K562 (cell line): ENCODE measurements around the gene HP. TPM values are rescaled to one million over a fixed set of nuclear protein-coding genes. Genes with fewer than 3 reads are reported as not detected.

ENCODE experiments used
- BRD9 ChIP-seq: fragments of 450-650 bp; IDR thresholded peaks from 2 replicates; pipeline ENCODE4 v1.6.1; 2018; ENCODE audit warnings: low read depth; ENCODE audit not compliant: partially characterized antibody
- ERF ChIP-seq: fragments of 450-650 bp; formaldehyde crosslinking; IDR thresholded peaks from 2 replicates; pipeline ENCODE4 v1.4.0; 2020; ENCODE audit warnings: mild to moderate bottlenecking, mixed read lengths
- KAT7 ChIP-seq: sonication (generic); formaldehyde crosslinking; IDR thresholded peaks from 2 replicates; pipeline ENCODE4 v1.8.0; 2022; ENCODE audit warnings: missing genetic modification reagents, mild to moderate bottlenecking, borderline replicate concordance
- MTF1 ChIP-seq: fragments of 250-450 bp; sonication (Bioruptor Pico); IDR thresholded peaks from 2 replicates; pipeline ENCODE4 v1.9.0; 2021; ENCODE audit warnings: moderate library complexity, mild to moderate bottlenecking, inconsistent platforms, borderline replicate concordance
- NR1H2 ChIP-seq: sonication (generic); formaldehyde crosslinking; IDR thresholded peaks from 2 replicates; pipeline ENCODE4 v1.4.0; 2020; ENCODE audit warnings: mild to moderate bottlenecking, missing genetic modification reagents
- POLR2B ChIP-seq: fragments of 450-650 bp; IDR thresholded peaks from 2 replicates; pipeline ENCODE4 v1.6.1; 2018; ENCODE audit warnings: low read depth; ENCODE audit not compliant: partially characterized antibody
- PURB ChIP-seq: sonication (generic); formaldehyde crosslinking; IDR thresholded peaks from 2 replicates; pipeline ENCODE4 v1.9.0; 2021; ENCODE audit warnings: low read depth, mild to moderate bottlenecking, missing genetic modification reagents
- SMAD3 ChIP-seq: fragments of 450-650 bp; formaldehyde crosslinking; conservative IDR thresholded peaks from 2 replicates; pipeline ENCODE4 v1.4.0; 2020; ENCODE audit warnings: mild to moderate bottlenecking
- SRSF1 ChIP-seq: fragments of 200-400 bp; formaldehyde crosslinking; IDR thresholded peaks from 2 replicates; pipeline ENCODE4 v1.6.1; 2017; ENCODE audit warnings: mild to moderate bottlenecking, low read depth, low read length, moderate library complexity
- SUPT5H ChIP-seq: fragments of 450-650 bp; IDR thresholded peaks from 2 replicates; pipeline ENCODE4 v1.6.1; 2016
- THRAP3 ChIP-seq: fragments of 450-650 bp; IDR thresholded peaks from 2 replicates; pipeline ENCODE4 v1.6.1; 2016; ENCODE audit warnings: mild to moderate bottlenecking, inconsistent platforms, borderline replicate concordance
- ZFP36 ChIP-seq: fragments of 150-350 bp; IDR thresholded peaks from 2 replicates; pipeline ENCODE4 v1.6.1; 2018; ENCODE audit warnings: low read length, low read depth; ENCODE audit not compliant: partially characterized antibody
- ZKSCAN1 ChIP-seq: fragments of 150-350 bp; IDR thresholded peaks from 2 replicates; pipeline ENCODE4 v1.6.1; 2016; ENCODE audit warnings: low read depth, low read length
- ZNF764 ChIP-seq: fragments of 250-450 bp; sonication (Bioruptor Pico); IDR thresholded peaks from 2 replicates; pipeline ENCODE4 v1.4.0; 2020; ENCODE audit warnings: low read depth, mild to moderate bottlenecking, moderate library complexity
- polyA plus RNA-seq, 8 experiments: library from polyadenylated mRNA; depleted of rRNA in 4 of 8; stranded (reverse) in 5 of 8; unstranded in 3 of 8; fragments of >200 nt; fragmentation: Nextera tagmentation in 2 of 8; fragmentation: Illumina TruSeq in 1 of 8; extraction: Ambion mirVana in 2 of 8; extraction: Trizol in 1 of 8; gene quantifications; 2 replicates each; pipeline versions ENCODE4 v1.2.1 to v1.2.3, GENCODE V29; 2011 to 2014; ENCODE audit warnings: inconsistent platforms in 1 of 8, missing spikeins in 1 of 8
- total RNA-seq, 7 experiments: library from RNA; depleted of rRNA in 6 of 7; stranded (reverse); fragments of >200 nt in 6 of 7; fragmentation: Illumina TruSeq in 2 of 7; extraction: Trizol in 2 of 7; gene quantifications; 2 replicates each; pipeline versions ENCODE4 v1.2.1 to v1.2.3, GENCODE V29; 2011 to 2021; ENCODE audit warnings: low replicate concordance in 1 of 7
- TF ChIP-seq, protein P1 (sequence below): fragments of 200-800 bp; sonication (Bioruptor generic); IDR thresholded peaks from 2 replicates; pipeline ENCODE4 v1.6.1; 2016; ENCODE audit warnings: missing genetic modification characterization, missing compliant biosample characterization
- TF ChIP-seq, protein P2 (sequence below): fragments of 450-650 bp; IDR thresholded peaks from 2 replicates; pipeline ENCODE4 v1.6.1; 2017; ENCODE audit warnings: antibody characterized with exemption, mild to moderate bottlenecking
- TF ChIP-seq, protein P3 (sequence below): fragments of 250-450 bp; sonication (Bioruptor Pico); IDR thresholded peaks from 2 replicates; pipeline ENCODE4 v1.4.0; 2020; ENCODE audit warnings: mild to moderate bottlenecking, moderate library complexity

The HP gene
- total and polyA plus RNA-seq, 9 of the 15 experiments (the other 6 are each of a cell fraction or from before 2014, with no cell fraction given): 0.04 to 8.7 TPM; not detected in 7

DNA sequence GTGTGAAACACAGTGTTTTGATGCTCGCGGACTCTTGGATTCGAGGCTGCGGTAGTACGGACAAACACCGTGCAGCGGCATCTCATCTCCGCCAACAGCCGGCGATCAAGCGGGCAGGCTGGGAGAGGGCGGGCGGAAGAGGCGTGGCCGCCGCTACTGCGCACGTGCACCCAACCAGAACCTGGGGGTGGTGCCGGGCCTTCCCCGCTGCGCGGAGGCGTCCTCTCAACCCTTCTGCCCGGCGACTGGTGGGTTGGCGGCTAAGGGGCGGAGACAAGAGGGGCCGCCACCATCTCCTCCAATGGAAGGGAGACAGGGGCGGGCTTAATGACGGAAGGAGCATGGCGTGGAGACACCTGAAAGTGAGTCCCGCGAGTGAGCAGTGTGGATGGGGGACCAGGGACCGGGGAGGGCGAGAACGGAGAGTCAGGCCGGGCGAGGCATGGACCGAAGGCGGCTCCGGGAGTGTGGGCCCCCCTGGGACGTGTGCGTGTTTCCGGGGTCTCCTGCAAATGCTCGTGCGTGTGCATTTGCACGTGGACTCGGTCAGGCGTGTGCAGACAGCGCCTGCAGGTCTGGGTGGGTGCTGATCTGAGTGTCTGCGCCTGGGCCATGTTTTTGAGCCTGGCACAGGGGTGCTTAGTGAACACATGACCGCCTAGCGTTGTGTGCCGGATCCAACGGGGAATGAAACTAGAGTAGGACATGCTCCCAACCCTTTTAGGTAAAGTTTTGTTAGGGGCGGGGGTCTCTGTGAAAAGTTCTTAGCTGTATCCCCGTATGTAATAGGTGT lies 45.7 kb upstream of the HP start, which contains the start of gene DHODH (continued):
- TF ChIP-seq, protein P1, sequence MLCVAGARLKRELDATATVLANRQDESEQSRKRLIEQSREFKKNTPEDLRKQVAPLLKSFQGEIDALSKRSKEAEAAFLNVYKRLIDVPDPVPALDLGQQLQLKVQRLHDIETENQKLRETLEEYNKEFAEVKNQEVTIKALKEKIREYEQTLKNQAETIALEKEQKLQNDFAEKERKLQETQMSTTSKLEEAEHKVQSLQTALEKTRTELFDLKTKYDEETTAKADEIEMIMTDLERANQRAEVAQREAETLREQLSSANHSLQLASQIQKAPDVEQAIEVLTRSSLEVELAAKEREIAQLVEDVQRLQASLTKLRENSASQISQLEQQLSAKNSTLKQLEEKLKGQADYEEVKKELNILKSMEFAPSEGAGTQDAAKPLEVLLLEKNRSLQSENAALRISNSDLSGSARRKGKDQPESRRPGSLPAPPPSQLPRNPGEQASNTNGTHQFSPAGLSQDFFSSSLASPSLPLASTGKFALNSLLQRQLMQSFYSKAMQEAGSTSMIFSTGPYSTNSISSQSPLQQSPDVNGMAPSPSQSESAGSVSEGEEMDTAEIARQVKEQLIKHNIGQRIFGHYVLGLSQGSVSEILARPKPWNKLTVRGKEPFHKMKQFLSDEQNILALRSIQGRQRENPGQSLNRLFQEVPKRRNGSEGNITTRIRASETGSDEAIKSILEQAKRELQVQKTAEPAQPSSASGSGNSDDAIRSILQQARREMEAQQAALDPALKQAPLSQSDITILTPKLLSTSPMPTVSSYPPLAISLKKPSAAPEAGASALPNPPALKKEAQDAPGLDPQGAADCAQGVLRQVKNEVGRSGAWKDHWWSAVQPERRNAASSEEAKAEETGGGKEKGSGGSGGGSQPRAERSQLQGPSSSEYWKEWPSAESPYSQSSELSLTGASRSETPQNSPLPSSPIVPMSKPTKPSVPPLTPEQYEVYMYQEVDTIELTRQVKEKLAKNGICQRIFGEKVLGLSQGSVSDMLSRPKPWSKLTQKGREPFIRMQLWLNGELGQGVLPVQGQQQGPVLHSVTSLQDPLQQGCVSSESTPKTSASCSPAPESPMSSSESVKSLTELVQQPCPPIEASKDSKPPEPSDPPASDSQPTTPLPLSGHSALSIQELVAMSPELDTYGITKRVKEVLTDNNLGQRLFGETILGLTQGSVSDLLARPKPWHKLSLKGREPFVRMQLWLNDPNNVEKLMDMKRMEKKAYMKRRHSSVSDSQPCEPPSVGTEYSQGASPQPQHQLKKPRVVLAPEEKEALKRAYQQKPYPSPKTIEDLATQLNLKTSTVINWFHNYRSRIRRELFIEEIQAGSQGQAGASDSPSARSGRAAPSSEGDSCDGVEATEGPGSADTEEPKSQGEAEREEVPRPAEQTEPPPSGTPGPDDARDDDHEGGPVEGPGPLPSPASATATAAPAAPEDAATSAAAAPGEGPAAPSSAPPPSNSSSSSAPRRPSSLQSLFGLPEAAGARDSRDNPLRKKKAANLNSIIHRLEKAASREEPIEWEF (CRISPR knock-in tag): no peak
- TF ChIP-seq POLR2B (peak; percentile 50), ZKSCAN1 (no peak), SUPT5H (peak; percentile 83), THRAP3 (no peak), KAT7 (CRISPR knock-in tag) (no peak), ERF (no peak), MTF1 (CRISPR knock-in tag) (no peak), ZNF764 (CRISPR knock-in tag) (no peak), NR1H2 (CRISPR knock-in tag) (no peak), ZFP36 (no peak), SRSF1 (no peak), BRD9 (no peak), SMAD3 (no peak), PURB (CRISPR knock-in tag) (no peak)
- TF ChIP-seq, protein P2, sequence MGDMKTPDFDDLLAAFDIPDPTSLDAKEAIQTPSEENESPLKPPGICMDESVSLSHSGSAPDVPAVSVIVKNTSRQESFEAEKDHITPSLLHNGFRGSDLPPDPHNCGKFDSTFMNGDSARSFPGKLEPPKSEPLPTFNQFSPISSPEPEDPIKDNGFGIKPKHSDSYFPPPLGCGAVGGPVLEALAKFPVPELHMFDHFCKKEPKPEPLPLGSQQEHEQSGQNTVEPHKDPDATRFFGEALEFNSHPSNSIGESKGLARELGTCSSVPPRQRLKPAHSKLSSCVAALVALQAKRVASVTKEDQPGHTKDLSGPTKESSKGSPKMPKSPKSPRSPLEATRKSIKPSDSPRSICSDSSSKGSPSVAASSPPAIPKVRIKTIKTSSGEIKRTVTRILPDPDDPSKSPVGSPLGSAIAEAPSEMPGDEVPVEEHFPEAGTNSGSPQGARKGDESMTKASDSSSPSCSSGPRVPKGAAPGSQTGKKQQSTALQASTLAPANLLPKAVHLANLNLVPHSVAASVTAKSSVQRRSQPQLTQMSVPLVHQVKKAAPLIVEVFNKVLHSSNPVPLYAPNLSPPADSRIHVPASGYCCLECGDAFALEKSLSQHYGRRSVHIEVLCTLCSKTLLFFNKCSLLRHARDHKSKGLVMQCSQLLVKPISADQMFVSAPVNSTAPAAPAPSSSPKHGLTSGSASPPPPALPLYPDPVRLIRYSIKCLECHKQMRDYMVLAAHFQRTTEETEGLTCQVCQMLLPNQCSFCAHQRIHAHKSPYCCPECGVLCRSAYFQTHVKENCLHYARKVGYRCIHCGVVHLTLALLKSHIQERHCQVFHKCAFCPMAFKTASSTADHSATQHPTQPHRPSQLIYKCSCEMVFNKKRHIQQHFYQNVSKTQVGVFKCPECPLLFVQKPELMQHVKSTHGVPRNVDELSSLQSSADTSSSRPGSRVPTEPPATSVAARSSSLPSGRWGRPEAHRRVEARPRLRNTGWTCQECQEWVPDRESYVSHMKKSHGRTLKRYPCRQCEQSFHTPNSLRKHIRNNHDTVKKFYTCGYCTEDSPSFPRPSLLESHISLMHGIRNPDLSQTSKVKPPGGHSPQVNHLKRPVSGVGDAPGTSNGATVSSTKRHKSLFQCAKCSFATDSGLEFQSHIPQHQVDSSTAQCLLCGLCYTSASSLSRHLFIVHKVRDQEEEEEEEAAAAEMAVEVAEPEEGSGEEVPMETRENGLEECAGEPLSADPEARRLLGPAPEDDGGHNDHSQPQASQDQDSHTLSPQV: no peak
- TF ChIP-seq, protein P3, sequence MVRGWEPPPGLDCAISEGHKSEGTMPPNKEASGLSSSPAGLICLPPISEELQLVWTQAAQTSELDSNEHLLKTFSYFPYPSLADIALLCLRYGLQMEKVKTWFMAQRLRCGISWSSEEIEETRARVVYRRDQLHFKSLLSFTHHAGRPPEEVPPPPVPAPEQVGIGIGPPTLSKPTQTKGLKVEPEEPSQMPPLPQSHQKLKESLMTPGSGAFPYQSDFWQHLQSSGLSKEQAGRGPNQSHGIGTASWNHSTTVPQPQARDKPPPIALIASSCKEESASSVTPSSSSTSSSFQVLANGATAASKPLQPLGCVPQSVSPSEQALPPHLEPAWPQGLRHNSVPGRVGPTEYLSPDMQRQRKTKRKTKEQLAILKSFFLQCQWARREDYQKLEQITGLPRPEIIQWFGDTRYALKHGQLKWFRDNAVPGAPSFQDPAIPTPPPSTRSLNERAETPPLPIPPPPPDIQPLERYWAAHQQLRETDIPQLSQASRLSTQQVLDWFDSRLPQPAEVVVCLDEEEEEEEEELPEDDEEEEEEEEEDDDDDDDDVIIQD: no peak
